Loucy (cell line): Measurements from ENCODE around the gene CFAP92.

Source experiments
- H2AFZ ChIP-seq: fragments of 200-600 bp; sonication (generic); 2 replicates; pipeline ENCODE4 v1.6.0; 2016; ENCODE audit warnings: antibody characterized with exemption, mild to moderate bottlenecking, low read length, moderate library complexity
- H3F3A ChIP-seq: fragments of 200-600 bp; 2 replicates; pipeline ENCODE4 v1.6.0; 2016; ENCODE audit warnings: antibody characterized with exemption, low read depth, mild to moderate bottlenecking
- H3K27me3 ChIP-seq: fragments of 200-600 bp; sonication (generic); 2 replicates; pipeline ENCODE4 v1.6.1; 2014; ENCODE audit warnings: low read length, mild to moderate bottlenecking; ENCODE audit not compliant: insufficient read depth, poor library complexity, severe bottlenecking
- H3K36me3 ChIP-seq: fragments of 200-600 bp; sonication (generic); 2 replicates; pipeline ENCODE4 v1.6.1; 2016; ENCODE audit warnings: low read length; ENCODE audit not compliant: insufficient read depth
- H3K4me1 ChIP-seq: fragments of 200-600 bp; sonication (generic); 2 replicates; pipeline ENCODE4 v1.5.1; 2014; ENCODE audit warnings: low read length, mild to moderate bottlenecking; ENCODE audit not compliant: insufficient read depth, poor library complexity, severe bottlenecking
- H3K4me2 ChIP-seq: fragments of 200-600 bp; sonication (generic); 2 replicates; pipeline ENCODE4 v1.6.0; 2014; ENCODE audit warnings: antibody characterized with exemption, low read length, low read depth, mild to moderate bottlenecking; ENCODE audit not compliant: poor library complexity, severe bottlenecking
- H3K4me3 ChIP-seq: fragments of 200-600 bp; sonication (generic); 2 replicates; pipeline ENCODE4 v1.5.1; 2014; ENCODE audit warnings: low read length, mild to moderate bottlenecking, mixed read lengths; ENCODE audit not compliant: poor library complexity, severe bottlenecking
- H3K79me2 ChIP-seq: fragments of 200-600 bp; sonication (generic); 2 replicates; pipeline ENCODE4 v1.6.1; 2014; ENCODE audit warnings: low read length; ENCODE audit not compliant: insufficient read depth
- H3K9ac ChIP-seq: fragments of 200-600 bp; sonication (generic); 2 replicates; pipeline ENCODE4 v1.6.0; 2014; ENCODE audit warnings: mild to moderate bottlenecking, low read depth, low read length, moderate library complexity; ENCODE audit not compliant: poor library complexity, severe bottlenecking
- H3K9me2 ChIP-seq: fragments of 200-600 bp; sonication (generic); replicated peaks from 2 replicates; pipeline ENCODE4 v1.6.1; 2016; ENCODE audit warnings: low read depth, low read length, mixed read lengths
- H3K9me3 ChIP-seq: fragments of 200-600 bp; sonication (generic); 2 replicates; pipeline ENCODE4 v1.6.1; 2014; ENCODE audit warnings: mild to moderate bottlenecking, antibody characterized with exemption, low read length, low read depth; ENCODE audit not compliant: insufficient read depth
- H4K20me1 ChIP-seq: fragments of 200-600 bp; sonication (generic); 2 replicates; pipeline ENCODE4 v1.6.0; 2014; ENCODE audit warnings: antibody characterized with exemption, low read length, mild to moderate bottlenecking; ENCODE audit not compliant: insufficient read depth, poor library complexity, severe bottlenecking
- CTCF ChIP-seq: fragments of 200-600 bp; sonication (generic); conservative IDR thresholded peaks from 2 replicates; pipeline ENCODE4 v1.5.1; 2014; ENCODE audit warnings: mild to moderate bottlenecking, antibody characterized with exemption, low read length
- EZH2phosphoT487 ChIP-seq: fragments of 200-600 bp; IDR thresholded peaks from 2 replicates; pipeline ENCODE4 v1.6.1; 2018; ENCODE audit warnings: antibody characterized with exemption, mild to moderate bottlenecking, moderate library complexity, borderline replicate concordance

The CFAP92 gene

GRCh38 chr3:128988286-128988685 is 5.6 kb downstream of the CFAP92 start:
- no peaks in the 10 kb centered on the region for H3K79me2 ChIP-seq
- H3K4me2 ChIP-seq: no peak overlapping the region
- peaks cover 15% of the 10 kb centered on the region for H3K4me1 ChIP-seq
- no peaks in the 10 kb centered on the region for H3K9me2 ChIP-seq
- H4K20me1 ChIP-seq: no peaks in the 10 kb centered on the region
- no peak overlapping the region for H2AFZ ChIP-seq
- no peak overlapping the region for H3K9ac ChIP-seq
- no peaks in the 10 kb centered on the region for H3F3A ChIP-seq
- no peak for TF ChIP-seq EZH2phosphoT487
- no peak for TF ChIP-seq CTCF
- no peaks in the 10 kb centered on the region for H3K9me3 ChIP-seq
- no peaks in the 10 kb centered on the region for H3K27me3 ChIP-seq
- no peak overlapping the region for H3K4me3 ChIP-seq
- H3K36me3 ChIP-seq: no peaks in the 10 kb centered on the region

DNA sequence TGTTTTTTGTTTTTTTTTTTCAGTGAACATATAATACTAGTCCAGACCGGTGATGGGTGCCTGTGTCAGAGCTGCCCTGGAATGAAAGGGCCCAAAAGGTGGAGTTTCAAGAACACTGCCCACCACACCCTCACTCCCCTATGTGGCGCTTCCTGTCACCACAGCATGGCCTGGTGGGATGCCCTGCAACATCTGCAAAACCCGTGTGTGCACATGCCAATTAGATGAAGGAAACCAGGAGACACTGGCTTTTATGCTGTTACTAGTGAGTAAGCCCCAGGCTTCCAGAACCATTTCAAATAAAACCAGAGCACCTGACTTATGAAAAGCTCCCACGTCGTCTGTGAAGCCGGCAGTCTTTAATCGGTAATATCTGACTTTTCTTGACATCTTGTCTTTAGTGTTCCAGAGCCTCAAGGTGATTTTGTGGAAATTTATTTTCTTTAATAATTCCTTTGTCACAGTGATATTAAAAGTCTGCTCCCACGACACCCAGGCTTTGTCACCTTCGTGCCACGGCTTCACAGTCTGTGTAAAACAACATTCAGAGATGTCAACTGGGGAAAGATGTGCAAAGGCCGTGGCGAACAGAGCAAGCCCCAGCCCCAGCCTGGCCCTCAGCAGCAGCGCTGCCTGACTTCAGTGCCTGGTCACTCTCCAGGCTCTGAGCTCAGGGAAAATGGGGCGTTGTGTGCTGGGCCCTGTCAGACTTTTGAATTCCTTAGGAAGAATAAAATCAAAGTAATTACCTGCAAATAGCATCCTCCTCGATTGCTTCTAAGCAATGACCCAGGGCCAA is 6.4 kb downstream of the CFAP92 start:
- no peak overlapping the region for H3K4me2 ChIP-seq
- H3K9ac ChIP-seq: no peak overlapping the region

DNA sequence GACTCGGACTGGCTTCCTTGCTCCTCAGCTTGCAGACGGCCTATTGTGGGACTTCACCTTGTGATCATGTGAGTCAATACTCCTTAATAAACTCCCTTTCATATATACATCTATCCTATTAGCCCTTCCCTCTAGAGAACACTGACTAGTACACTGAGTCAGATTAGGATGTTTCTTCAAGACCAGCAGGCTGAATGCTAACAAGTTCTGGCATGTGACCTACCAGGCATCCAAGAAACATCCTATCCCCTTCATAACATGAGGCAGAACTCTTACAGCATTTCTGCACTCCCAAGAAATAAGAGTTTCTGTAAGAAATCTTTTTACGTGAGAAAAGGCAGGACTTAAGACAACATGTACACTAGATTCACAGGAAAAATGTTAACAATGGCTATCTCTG is 9.3 kb downstream of the CFAP92 start:
- H2AFZ ChIP-seq: no peak overlapping the region
- H3K9ac ChIP-seq: no peak overlapping the region
- no peak overlapping the region for H3K4me3 ChIP-seq
- H3K9me3 ChIP-seq: no peaks in the 10 kb centered on the region
- TF ChIP-seq EZH2phosphoT487 (no peak), CTCF (no peak)
- no peaks in the 10 kb centered on the region for H3K36me3 ChIP-seq
- no peaks in the 10 kb centered on the region for H3K27me3 ChIP-seq
- H3K4me1 ChIP-seq: peaks cover 20% of the 10 kb centered on the region
- H4K20me1 ChIP-seq: no peaks in the 10 kb centered on the region
- H3K79me2 ChIP-seq: no peaks in the 10 kb centered on the region
- H3K9me2 ChIP-seq: no peaks in the 10 kb centered on the region
- no peaks in the 10 kb centered on the region for H3F3A ChIP-seq
- H3K4me2 ChIP-seq: no peak overlapping the region

More for the DNA sequence above, 6.4 kb downstream of the CFAP92 start:
- H3K36me3 ChIP-seq: no peaks in the 10 kb centered on the region
- no peaks in the 10 kb centered on the region for H3K27me3 ChIP-seq
- no peaks in the 10 kb centered on the region for H3F3A ChIP-seq
- TF ChIP-seq EZH2phosphoT487: no peak
- TF ChIP-seq CTCF: 0 out of 2 replicates have a peak, but pooled peaks have one; percentile 11
- no peak overlapping the region for H3K4me3 ChIP-seq
- no peaks in the 10 kb centered on the region for H3K9me2 ChIP-seq
- no peak overlapping the region for H2AFZ ChIP-seq
- H3K9me3 ChIP-seq: no peaks in the 10 kb centered on the region
- no peaks in the 10 kb centered on the region for H4K20me1 ChIP-seq
- H3K79me2 ChIP-seq: no peaks in the 10 kb centered on the region
- H3K4me1 ChIP-seq: peaks cover 20% of the 10 kb centered on the region
